ENCODE results near the gene DDAH1. TPM values are rescaled to one million over a fixed set of nuclear protein-coding genes. Genes with fewer than 3 reads are reported as not detected.
"Not testable (repeated sequence)": the region's sequence is repeated elsewhere in the genome, so short reads cannot be mapped to it uniquely, and the experiment has no call there.

Gene DDAH1
- total RNA-seq = not detected

DNA sequence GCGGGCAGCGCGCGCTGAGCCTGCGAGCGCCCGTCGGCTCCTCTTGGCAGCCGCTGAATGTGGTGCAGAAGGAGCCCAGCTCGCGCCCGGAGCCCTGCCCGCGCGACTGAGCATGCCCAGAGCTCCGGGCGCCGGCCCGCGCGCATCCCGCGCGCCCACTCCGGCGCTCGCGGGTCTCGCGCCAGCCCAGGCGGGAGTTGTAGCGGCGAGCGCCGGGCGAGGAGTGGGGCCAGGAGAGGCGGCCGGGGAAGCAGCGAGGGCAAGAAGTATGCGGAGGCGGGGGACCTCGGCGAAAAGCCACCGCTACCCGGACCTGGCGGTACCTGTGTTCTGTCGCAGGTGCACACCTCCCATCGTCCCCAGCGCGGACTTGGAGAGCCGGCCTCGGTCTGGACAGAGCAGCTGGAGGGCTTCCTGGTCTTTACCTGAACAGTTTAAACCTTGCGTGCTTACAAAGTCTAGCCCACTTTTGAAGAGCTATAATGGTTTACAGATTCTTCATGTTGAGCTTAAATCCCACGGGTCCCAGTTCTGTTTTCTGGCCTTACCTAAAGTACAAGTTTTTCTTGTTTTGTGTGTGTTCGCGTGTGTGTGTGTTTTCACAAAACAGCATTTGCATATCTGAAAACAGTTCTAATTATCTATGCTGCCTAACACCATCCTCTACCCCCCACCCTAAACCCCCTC lies at the start of gene DDAH1:
TSS of gene DDAH1 (minus strand) at position 61 of the 687 bp plus-strand sequence. CDS start 114 bp downstream, outside the sequence.
- DNase-seq = no peak

DNA sequence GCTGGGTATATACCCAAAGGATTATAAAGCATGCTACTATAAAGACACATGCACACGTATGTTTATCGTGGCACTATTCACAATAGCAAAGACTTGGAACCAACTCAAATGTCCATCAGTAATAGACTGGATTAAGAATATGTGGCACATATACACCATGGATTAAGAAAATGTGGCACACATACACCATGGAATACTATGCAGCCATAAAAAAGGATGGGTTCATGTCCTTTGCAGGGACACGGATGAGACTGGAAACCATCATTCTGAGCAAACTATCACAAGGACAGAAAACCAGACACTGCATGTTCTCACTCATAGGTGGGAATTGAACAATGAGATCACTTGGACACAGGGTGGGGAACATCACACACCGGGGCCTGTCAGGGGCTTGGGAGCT lies 49.0 kb upstream of the DDAH1 start:
- DNase-seq = not testable (repeated sequence)

GRCh38 chr1:85504417-85504816 lies 39.5 kb upstream of the DDAH1 start:
- no peak for DNase-seq

- no peak for DNase-seq
Measured at GRCh38 chr1:85502625-85503083, 37.7 kb upstream of the DDAH1 start.

- no peak for DNase-seq
Measured at GRCh38 chr1:85502171-85502570, 37.2 kb upstream of the DDAH1 start.

GRCh38 chr1:85501355-85501898 lies 36.5 kb upstream of the DDAH1 start:
- DNase-seq = no peak

- DNase-seq = no peak
Measured at GRCh38 chr1:85496941-85497582, 32.1 kb upstream of the DDAH1 start.

DNA sequence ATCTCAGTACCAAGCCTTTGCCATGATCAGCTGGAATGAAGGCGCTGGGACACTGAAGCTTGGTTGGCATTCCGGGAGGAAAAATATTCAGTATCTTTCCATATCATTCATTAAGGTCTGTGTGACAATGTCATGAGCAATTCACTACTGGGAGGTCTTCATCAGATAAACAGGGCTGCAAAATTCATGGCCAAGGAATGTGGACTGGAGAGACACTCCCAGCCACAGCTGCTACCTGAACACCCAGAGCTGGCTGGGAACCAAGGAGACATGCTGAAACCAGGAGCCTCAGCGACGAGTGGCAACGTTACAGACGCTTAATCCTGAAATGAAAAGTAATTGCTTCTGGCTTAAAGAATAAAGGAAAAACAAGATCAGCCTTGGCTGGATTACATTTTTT lies 30.6 kb upstream of the DDAH1 start:
- DNase-seq = no peak

DNA sequence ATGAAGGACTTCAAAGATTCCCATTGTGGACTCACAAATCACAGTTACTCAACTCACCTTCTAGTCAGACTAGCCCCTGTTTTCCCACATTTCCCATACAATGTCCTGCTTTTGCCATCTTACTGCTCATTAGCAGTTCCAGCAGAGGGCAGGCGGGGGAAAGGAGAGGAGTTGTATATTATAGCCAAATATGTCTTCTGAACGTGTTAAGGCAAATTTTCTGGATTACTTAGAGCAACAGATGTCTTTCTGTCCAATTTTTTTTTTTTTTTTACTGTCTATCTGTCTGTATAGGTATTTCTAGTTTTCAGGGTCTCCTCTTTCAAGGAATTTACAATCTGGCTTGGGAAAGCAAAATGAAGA lies 29.9 kb upstream of the DDAH1 start:
- no peak for DNase-seq

GRCh38 chr1:85494074-85494903 lies 29.3 kb upstream of the DDAH1 start:
- DNase-seq = no peak

GRCh38 chr1:85490270-85490985 lies 25.5 kb upstream of the DDAH1 start:
- DNase-seq = no peak

- DNase-seq = no peak
Measured at GRCh38 chr1:85488126-85488525, 23.2 kb upstream of the DDAH1 start.

- no peak for DNase-seq
Measured at GRCh38 chr1:85485516-85485915, 20.6 kb upstream of the DDAH1 start.

DNA sequence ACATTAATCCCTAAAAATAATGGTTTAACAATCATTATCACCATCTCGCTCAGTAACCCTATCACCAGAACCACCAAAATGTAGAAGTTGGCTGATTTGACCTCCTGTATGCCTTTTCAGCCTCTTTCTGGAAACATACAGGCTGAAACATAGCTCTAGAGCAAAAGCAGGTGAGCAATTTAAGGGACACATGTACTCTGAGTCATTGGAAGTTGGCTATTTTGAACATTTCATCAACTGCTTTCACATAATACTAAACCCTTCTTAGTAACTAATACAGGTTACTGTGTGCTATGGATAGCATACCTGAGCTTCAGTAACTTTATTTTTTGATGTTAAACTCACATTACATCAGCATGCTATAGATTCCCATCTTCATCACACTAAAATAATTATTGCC lies 19.8 kb upstream of the DDAH1 start:
- no peak for DNase-seq

GRCh38 chr1:85484264-85484663 lies 19.3 kb upstream of the DDAH1 start:
- no peak for DNase-seq

GRCh38 chr1:85481688-85482087 lies 16.7 kb upstream of the DDAH1 start:
- DNase-seq = no peak

DNA sequence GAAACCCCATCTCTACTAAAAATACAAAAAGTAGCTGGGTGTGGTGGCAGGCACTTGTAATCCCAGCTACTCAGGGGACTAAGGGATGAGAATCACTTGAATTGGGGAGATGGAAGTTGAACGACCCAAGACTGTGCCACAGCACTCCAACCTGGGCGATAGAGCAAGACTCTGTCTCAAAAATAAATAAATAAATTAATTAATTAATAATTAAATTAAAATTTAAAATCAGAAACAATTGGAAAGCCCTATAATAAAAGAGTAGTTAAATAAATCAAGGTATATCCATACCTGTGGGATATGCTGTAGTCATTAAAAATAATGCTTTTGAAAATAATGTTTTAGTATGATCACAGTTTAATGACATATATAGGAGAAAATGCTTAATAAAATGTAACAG lies 15.6 kb upstream of the DDAH1 start:
- no peak for DNase-seq

DNA sequence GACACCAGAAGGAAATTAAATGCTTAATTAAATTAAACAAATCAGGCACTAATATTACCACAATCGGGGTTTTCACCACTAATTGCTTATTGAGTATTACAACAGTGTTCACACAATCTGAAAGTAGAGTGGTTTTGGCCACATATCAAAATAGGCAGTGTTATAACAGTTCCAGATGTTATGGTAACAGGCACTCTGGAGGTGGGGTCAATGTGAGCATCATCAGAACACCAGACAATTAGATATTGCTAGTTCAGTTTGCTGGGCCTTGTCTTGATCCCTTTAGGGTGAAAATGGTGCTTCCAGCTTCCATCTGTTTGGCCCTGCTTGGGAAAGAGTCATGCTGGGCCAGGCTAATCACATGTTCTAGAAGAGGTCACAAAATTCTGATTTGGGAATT lies 14.5 kb upstream of the DDAH1 start:
- no peak for DNase-seq

DNA sequence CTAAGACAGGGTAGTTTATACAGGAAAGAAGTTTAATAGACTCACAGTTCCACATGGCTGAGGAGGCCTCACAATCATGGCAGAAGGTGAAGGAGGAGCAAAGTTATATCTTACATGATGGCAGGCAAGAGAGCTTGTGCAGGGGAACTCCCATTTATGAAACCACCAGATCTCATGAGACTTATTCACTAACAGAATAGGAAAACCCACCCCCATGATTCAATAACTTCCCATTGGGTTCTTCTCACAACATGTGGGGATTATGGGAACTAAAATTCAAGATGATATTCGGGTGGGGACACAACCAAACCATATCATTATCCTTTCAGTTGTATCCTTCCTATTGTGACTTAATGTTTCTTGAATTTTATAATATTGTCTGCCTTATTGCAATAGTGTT lies 13.4 kb upstream of the DDAH1 start:
- DNase-seq = no peak

DNA sequence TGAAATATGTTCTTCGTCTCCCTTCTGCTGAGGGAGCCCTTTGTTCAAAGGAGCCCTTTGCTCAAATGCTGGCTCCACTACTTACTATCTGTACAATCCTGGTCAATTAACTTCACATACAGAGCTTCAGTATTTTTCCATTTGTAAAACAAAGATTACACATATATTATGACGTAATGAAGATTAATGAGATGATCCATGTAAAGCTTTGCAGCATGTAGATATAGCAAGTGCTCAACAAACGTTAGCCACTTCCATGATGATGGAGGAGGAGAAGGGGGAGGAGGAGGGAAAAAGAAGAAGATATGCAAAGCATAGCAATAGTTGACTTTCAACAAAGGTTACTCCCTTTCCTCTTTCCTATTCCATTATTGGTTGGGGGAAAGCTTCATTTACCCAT lies 10.1 kb upstream of the DDAH1 start:
- no peak for DNase-seq

DNA sequence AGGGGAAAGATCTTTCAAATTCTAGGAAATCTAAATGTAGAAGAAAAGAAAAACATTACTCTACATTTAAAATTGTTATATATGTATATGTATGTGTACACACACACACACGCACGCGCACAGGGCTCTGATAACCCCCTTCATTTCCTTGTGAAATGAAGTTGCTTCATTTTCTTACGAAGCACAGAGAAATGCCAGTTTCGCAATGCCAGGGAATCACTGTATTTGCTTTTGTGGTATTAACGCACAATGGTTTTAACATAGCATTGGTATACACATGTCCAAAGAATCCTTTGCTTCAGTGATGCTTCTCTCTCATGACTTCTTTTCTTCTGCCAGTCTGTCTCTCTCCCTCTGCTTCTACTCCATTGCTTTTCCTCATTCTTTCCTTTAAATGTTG lies 8.4 kb upstream of the DDAH1 start:
- no peak for DNase-seq

GRCh38 chr1:85471558-85471957 lies 6.6 kb upstream of the DDAH1 start:
- DNase-seq = no peak

DNA sequence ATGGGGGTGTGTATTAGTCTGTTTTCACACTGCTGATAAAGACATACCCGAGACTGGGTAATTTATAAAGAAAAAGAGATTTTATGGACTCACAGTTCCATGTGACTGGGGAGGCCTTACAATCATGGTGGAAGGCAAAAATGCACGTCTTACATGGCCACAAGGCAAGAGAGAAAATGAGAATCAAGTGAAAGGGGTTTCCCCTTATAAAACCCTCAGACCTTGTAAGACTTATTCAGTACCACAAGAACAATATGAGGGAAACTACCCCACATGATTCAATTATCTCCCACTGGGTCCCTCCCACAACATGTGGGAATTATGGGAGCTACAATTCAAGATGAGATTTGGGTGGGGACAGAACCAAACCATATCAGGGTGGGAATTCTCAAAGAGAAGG lies 5.2 kb upstream of the DDAH1 start:
- not testable (repeated sequence) for DNase-seq
